Testis (tissue), 3 donors: ENCODE measurements around the gene ABI3. TPM values are rescaled to one million over a fixed set of nuclear protein-coding genes. Genes with fewer than 3 reads are reported as not detected.

Experiments
- DNase-seq: peaks from one replicate; pipeline ENCODE4 v3.0.0-alpha.2; 2019
- H3K27ac ChIP-seq, 2 donors: fragments of 200-600 bp; sonication (generic); one replicate each; pipeline ENCODE4 v1.5.1; 2019
- H3K27me3 ChIP-seq: fragments of 200-600 bp; sonication (generic); one replicate; pipeline ENCODE4 v1.5.1; 2019
- H3K36me3 ChIP-seq: fragments of 200-600 bp; sonication (generic); one replicate; pipeline ENCODE4 v1.5.1; 2017; ENCODE audit warnings: low read depth; ENCODE audit errors: missing control alignments
- H3K4me1 ChIP-seq: fragments of 200-600 bp; sonication (generic); one replicate; pipeline ENCODE4 v1.5.1; 2019
- H3K4me3 ChIP-seq, 2 donors: fragments of 200-600 bp; sonication (generic); one replicate each; pipeline ENCODE4 v1.5.1; 2017 to 2019
- H3K9me3 ChIP-seq: fragments of 200-600 bp; sonication (generic); one replicate; pipeline ENCODE4 v1.5.1; 2017
- CTCF ChIP-seq, 3 experiments: fragments of 450-650 bp in 2 of 3; fragments of 200-600 bp in 1 of 3; sonication (generic) in 1 of 3; IDR thresholded peaks; one replicate each; pipeline ENCODE4 v1.5.1; 2016 to 2019; ENCODE audit warnings: antibody characterized with exemption in 3 of 3, mild to moderate bottlenecking in 2 of 3, moderate library complexity in 1 of 3
- POLR2A ChIP-seq: fragments of 450-650 bp; IDR thresholded peaks from one replicate; pipeline ENCODE4 v1.6.1; 2017; ENCODE audit warnings: antibody characterized with exemption, mild to moderate bottlenecking, moderate library complexity
- WGBS, 2 donors: methylation state at CpG; one replicate each; pipeline ENCODE4 v1.1.5; 2018; 5-methylcytosine and 5-hydroxymethylcytosine counted together
- intact Hi-C: fragments of 100-400 bp; cut with DNase I; formaldehyde crosslinking; loops from one replicate; pipeline ENCODE4 v1.15.1; 2023; ENCODE audit warnings: low total_unique reads
- polyA plus RNA-seq: library from polyadenylated mRNA; stranded (reverse); fragments of 350-450 nt; fragmentation: Illumina TruSeq; extraction: RNeasy Lipid Tissue Mini Kit (QIAGEN cat#74804); gene quantifications from one replicate; pipeline ENCODE4 v1.2.3, GENCODE V29; 2014; ENCODE audit warnings: low read depth, low replicate concordance; ENCODE audit not compliant: insufficient read depth
- total RNA-seq, 2 donors: library from RNA; depleted of rRNA; stranded (reverse); fragments of >200 nt; gene quantifications; one replicate each; pipeline ENCODE4 v1.2.3, GENCODE V29; 2016

ABI3 gene
- total and polyA plus RNA-seq, 3 donors from 2014 or later, result 0.87 to 3.9 (median 2.2) TPM

GRCh38 chr17:49214676-49215360 is 4.3 kb downstream of the ABI3 start:
- H3K36me3 ChIP-seq, result no peaks in the 10 kb centered on the region
- WGBS, 2 donors, result 58 to 60% methylated on average over 12 of the region's 12 CpGs
- peak; percentile 60 for DNase-seq
- TF ChIP-seq CTCF (IDR thresholded peaks at IDR 0.05), result no peak
- TF ChIP-seq POLR2A, result no peak
- H3K27me3 ChIP-seq, result no peaks in the 10 kb centered on the region
- no peaks in the 10 kb centered on the region for H3K9me3 ChIP-seq
- H3K27ac ChIP-seq, result peak overlapping the region in 1 of 2 donors; percentile 6
- no peak overlapping the region for H3K4me3 ChIP-seq
- H3K4me1 ChIP-seq, result peaks cover 3% of the 10 kb centered on the region
- intact Hi-C loops, result no loop called here

- no peaks in the 10 kb centered on the region for H3K9me3 ChIP-seq
- TF ChIP-seq CTCF (IDR thresholded peaks at IDR 0.05), result no peak
- intact Hi-C loops, result no loop called here
- H3K4me3 ChIP-seq, result no peak overlapping the region
- DNase-seq, result no peak
- H3K27me3 ChIP-seq, result no peaks in the 10 kb centered on the region
- peaks cover 3% of the 10 kb centered on the region for H3K4me1 ChIP-seq
- H3K27ac ChIP-seq, result no peak overlapping the region
- H3K36me3 ChIP-seq, result no peaks in the 10 kb centered on the region
- 83 to 86% methylated on average over 10 to 13 of the region's 13 CpGs for WGBS, 2 donors
Observed at GRCh38 chr17:49216482-49216881, 6.0 kb downstream of the ABI3 start.

- Histone ChIP-seq H3K36me3 (no peaks in the 10 kb centered on the region), H3K4me1 (peaks cover 3% of the 10 kb centered on the region), H3K4me3 (no peak overlapping the region), H3K9me3 (no peaks in the 10 kb centered on the region), H3K27ac (no peak overlapping the region), H3K27me3 (no peaks in the 10 kb centered on the region)
- peak; percentile 48 for DNase-seq
- intact Hi-C loops, result no loop called here
- 57 to 69% methylated on average over 11 of the region's 11 CpGs for WGBS, 2 donors
- TF ChIP-seq POLR2A (no peak), CTCF (IDR thresholded peaks at IDR 0.05) (no peak)
Observed at GRCh38 chr17:49216953-49217650, 6.6 kb downstream of the ABI3 start.

- H3K27ac ChIP-seq, result no peak overlapping the region
- TF ChIP-seq POLR2A (no peak), CTCF (IDR thresholded peaks at IDR 0.05) (no peak)
- 74 to 77% methylated on average over 16 to 17 of the region's 17 CpGs for WGBS, 2 donors
- intact Hi-C loops, result no loop called here
- no peak overlapping the region for H3K4me3 ChIP-seq
- peak; percentile 52 for DNase-seq
- H3K4me1 ChIP-seq, result peaks cover 3% of the 10 kb centered on the region
- no peaks in the 10 kb centered on the region for H3K27me3 ChIP-seq
- no peaks in the 10 kb centered on the region for H3K9me3 ChIP-seq
- H3K36me3 ChIP-seq, result no peaks in the 10 kb centered on the region
Observed at GRCh38 chr17:49217651-49218413, 7.3 kb downstream of the ABI3 start.
